H1 (cell line): ENCODE results near the gene ELOVL3. TPM values are rescaled to one million over a fixed set of nuclear protein-coding genes. Genes with fewer than 3 reads are reported as not detected.

Experiments used
- CTCF ChIA-PET: fragments of 300-600 bp; sonication (Branson Sonifier 250); formaldehyde crosslinking; loops from one replicate; lab custom pipeline; 2021; ENCODE audit not compliant: partially characterized antibody; lab: Charles Lee
- POLR2A ChIA-PET: fragments of 300-600 bp; sonication (Branson Sonifier 250); formaldehyde crosslinking; loops from one replicate; lab custom pipeline; 2021; ENCODE audit warnings: inconsistent platforms; ENCODE audit not compliant: partially characterized antibody; lab: Charles Lee
- DNase-seq, 2 experiments: peaks; one replicate each; pipeline versions ENCODE4 v3.0.0 to v3.0.0-alpha.2; 2010 to 2022; ENCODE audit warnings: low spot score in 2 of 2, low read depth in 1 of 2, mixed read lengths in 1 of 2
- FAIRE-seq: peaks from 2 replicates; lab custom pipeline; 2011; peaks lifted over from hg19 to GRCh38; lab: Jason Lieb, UNC
- H2AFZ ChIP-seq: 2 replicates; pipeline ENCODE4 v1.8.1; 2012; ENCODE audit warnings: low read length, inconsistent platforms
- H2AK5ac ChIP-seq: 2 replicates; pipeline ENCODE4 v1.6.1; 2013; ENCODE audit warnings: low read depth, low read length
- H2BK120ac ChIP-seq: replicated peaks from 2 replicates; pipeline ENCODE3; 2013; ENCODE audit warnings: low read depth, low read length, inconsistent platforms
- H2BK12ac ChIP-seq: 2 replicates; pipeline ENCODE4 v1.6.1; 2013; ENCODE audit warnings: low read depth, low read length
- H2BK15ac ChIP-seq: 2 replicates; pipeline ENCODE4 v1.6.1; 2013; ENCODE audit warnings: low read length
- H2BK20ac ChIP-seq: 2 replicates; pipeline ENCODE4 v1.6.1; 2013; ENCODE audit warnings: low read length
- H2BK5ac ChIP-seq: 2 replicates; pipeline ENCODE4 v1.6.1; 2013; ENCODE audit warnings: low read depth, low read length
- H3K14ac ChIP-seq: 2 replicates; pipeline ENCODE4 v1.6.1; 2013; ENCODE audit warnings: inconsistent platforms; ENCODE audit not compliant: insufficient read length
- H3K18ac ChIP-seq: 2 replicates; pipeline ENCODE4 v1.6.1; 2013; ENCODE audit warnings: low read length; ENCODE audit errors: extremely low read depth
- H3K23ac ChIP-seq: 2 replicates; pipeline ENCODE4 v1.6.1; 2013; ENCODE audit warnings: inconsistent platforms; ENCODE audit not compliant: insufficient read length
- H3K23me2 ChIP-seq: 2 replicates; pipeline ENCODE4 v1.6.1; 2013; ENCODE audit warnings: low read depth, low read length
- H3K27ac ChIP-seq: 2 replicates; pipeline ENCODE4 v1.6.1; 2011; ENCODE audit warnings: low read depth, low read length, inconsistent platforms
- H3K27me3 ChIP-seq, 4 experiments: replicated peaks in 1 of 4; 1 replicate in 1 of 4; 2 replicates in 3 of 4; pipeline versions ENCODE4 v1.6.1 to v1.8.1; 2011 to 2013; ENCODE audit warnings: low read length in 3 of 4, mild to moderate bottlenecking in 3 of 4, inconsistent platforms in 2 of 4, mixed read lengths in 2 of 4, moderate library complexity in 1 of 4; ENCODE audit not compliant: control insufficient read depth in 3 of 4, insufficient read depth in 3 of 4; ENCODE audit errors: extremely low read depth in 1 of 4
- H3K36me3 ChIP-seq, 4 experiments: 2 replicates each; pipeline versions ENCODE4 v1.6.1 to v1.8.1; 2011 to 2013; ENCODE audit warnings: mild to moderate bottlenecking in 4 of 4, low read length in 3 of 4, moderate library complexity in 2 of 4, control low read depth in 1 of 4, inconsistent platforms in 1 of 4; ENCODE audit not compliant: insufficient read depth in 4 of 4, control insufficient read depth in 2 of 4
- H3K4ac ChIP-seq: replicated peaks from 2 replicates; pipeline ENCODE3; 2013; ENCODE audit warnings: low read length, low read depth, mixed read lengths, inconsistent platforms; ENCODE audit not compliant: insufficient read length
- H3K4me1 ChIP-seq, 4 experiments: replicated peaks in 1 of 4; 1 replicate in 1 of 4; 2 replicates in 3 of 4; pipeline versions ENCODE4 v1.6.1 to v1.8.1; 2011 to 2013; ENCODE audit warnings: low read length in 3 of 4, inconsistent platforms in 2 of 4, mixed read lengths in 1 of 4; ENCODE audit not compliant: insufficient read depth in 4 of 4, control insufficient read depth in 3 of 4
- H3K4me2 ChIP-seq, 2 experiments: 2 replicates each; pipeline versions ENCODE4 v1.6.1 to v1.8.1; 2011 to 2013; ENCODE audit warnings: low read depth in 2 of 2, low read length in 2 of 2, control low read depth in 1 of 2, inconsistent platforms in 1 of 2, mild to moderate bottlenecking in 1 of 2; ENCODE audit not compliant: insufficient read depth in 1 of 2
- H3K4me3 ChIP-seq, 4 experiments: fragments of 200-600, 300-600 bp in 1 of 4; sonication (generic), shearing (Covaris generic), sonication (Bioruptor Twin) in 1 of 4; 2 replicates each; pipeline versions ENCODE4 v1.5.1 to v1.8.1; 2011 to 2016; ENCODE audit warnings: low read length in 4 of 4, low read depth in 3 of 4, control low read depth in 2 of 4, inconsistent platforms in 2 of 4, mild to moderate bottlenecking in 2 of 4, mixed read lengths in 1 of 4, moderate library complexity in 1 of 4; ENCODE audit not compliant: insufficient read depth in 2 of 4; ENCODE audit errors: extremely low read depth in 1 of 4
- H3K56ac ChIP-seq: replicated peaks from 2 replicates; pipeline ENCODE3; 2013; ENCODE audit warnings: low read depth, mild to moderate bottlenecking, mixed read lengths, low read length, inconsistent platforms; ENCODE audit not compliant: insufficient read length
- H3K79me1 ChIP-seq: 2 replicates; pipeline ENCODE4 v1.6.1; 2013; ENCODE audit warnings: low read depth, low read length, control low read depth
- H3K79me2 ChIP-seq, 2 experiments: 2 replicates each; pipeline versions ENCODE4 v1.6.1 to v1.8.1; 2012 to 2013; ENCODE audit warnings: low read length in 2 of 2, mild to moderate bottlenecking in 2 of 2, inconsistent platforms in 1 of 2; ENCODE audit not compliant: insufficient read depth in 2 of 2, control insufficient read depth in 1 of 2
- H3K9ac ChIP-seq, 4 experiments: replicated peaks in 1 of 4; 1 replicate in 1 of 4; 2 replicates in 3 of 4; pipeline versions ENCODE4 v1.6.1 to v1.8.1; 2011 to 2013; ENCODE audit warnings: low read depth in 3 of 4, low read length in 3 of 4, control low read depth in 2 of 4, mild to moderate bottlenecking in 2 of 4, moderate library complexity in 2 of 4, inconsistent platforms in 1 of 4; ENCODE audit errors: extremely low read depth in 1 of 4
- H3K9me3 ChIP-seq, 2 experiments: 2 replicates each; pipeline versions ENCODE4 v1.6.1 to v1.8.1; 2012 to 2013; ENCODE audit warnings: mild to moderate bottlenecking in 2 of 2, moderate library complexity in 2 of 2, control low read depth in 1 of 2, inconsistent platforms in 1 of 2, low read depth in 1 of 2, low read length in 1 of 2, mixed read lengths in 1 of 2; ENCODE audit not compliant: insufficient read depth in 2 of 2
- H4K20me1 ChIP-seq, 2 experiments: replicated peaks in 1 of 2; 2 replicates each; pipeline versions ENCODE3 to v1.8.1; 2011 to 2013; ENCODE audit warnings: inconsistent platforms in 2 of 2, low read length in 2 of 2, mild to moderate bottlenecking in 1 of 2; ENCODE audit not compliant: insufficient read depth in 2 of 2, control insufficient read depth in 1 of 2
- H4K5ac ChIP-seq: 2 replicates; pipeline ENCODE4 v1.6.1; 2013; ENCODE audit warnings: low read length, low read depth, mixed read lengths, inconsistent platforms; ENCODE audit not compliant: insufficient read length
- H4K8ac ChIP-seq: 2 replicates; pipeline ENCODE4 v1.8.0; 2013; ENCODE audit warnings: mild to moderate bottlenecking, moderate library complexity, low read length, inconsistent platforms; ENCODE audit not compliant: insufficient read depth; ENCODE audit errors: extremely low read depth
- H4K91ac ChIP-seq: replicated peaks from 2 replicates; pipeline ENCODE3; 2013; ENCODE audit warnings: low read length, mixed read lengths, inconsistent platforms; ENCODE audit not compliant: insufficient read length
- CBX8 ChIP-seq: fragments of 300-800, 300-1000 bp; sonication (generic); IDR thresholded peaks from 2 replicates; pipeline ENCODE4 v1.7.1; 2016; ENCODE audit warnings: low read depth, low read length, borderline replicate concordance
- CHD1 ChIP-seq: IDR thresholded peaks from 2 replicates; pipeline ENCODE4 v1.6.1; 2012; ENCODE audit warnings: low read depth, low read length, improper control_type of control experiment
- GABPA ChIP-seq: IDR thresholded peaks from 2 replicates; pipeline ENCODE4 v1.6.1; 2011; ENCODE audit warnings: mild to moderate bottlenecking, low read length, moderate library complexity, borderline replicate concordance; ENCODE audit not compliant: insufficient read depth
- JUN ChIP-seq: IDR thresholded peaks from 2 replicates; pipeline ENCODE4 v1.6.1; 2011; ENCODE audit warnings: low read depth, mild to moderate bottlenecking, improper control_type of control experiment, low read length
- KDM5A ChIP-seq: fragments of 200-600 bp; IDR thresholded peaks from 2 replicates; pipeline ENCODE4 v1.7.1; 2012; ENCODE audit warnings: mild to moderate bottlenecking, low read length, inconsistent platforms, mixed read lengths
- NANOG ChIP-seq: IDR thresholded peaks from 2 replicates; pipeline ENCODE4 v1.6.1; 2011; ENCODE audit warnings: low read length, low read depth, mild to moderate bottlenecking, inconsistent platforms; ENCODE audit not compliant: insufficient read depth, poor library complexity, severe bottlenecking
- POLR2A ChIP-seq, 2 experiments: IDR thresholded peaks; 1 replicate in 1 of 2; 2 replicates in 1 of 2; pipeline ENCODE4 v1.6.1; 2011; ENCODE audit warnings: low read depth in 2 of 2, low read length in 2 of 2, mild to moderate bottlenecking in 2 of 2; ENCODE audit errors: control extremely low read depth in 1 of 2
- RFX5 ChIP-seq: IDR thresholded peaks from 2 replicates; pipeline ENCODE4 v1.6.1; 2011; ENCODE audit warnings: low read depth, low read length, improper control_type of control experiment, borderline replicate concordance
- RNF2 ChIP-seq: fragments of 200-900, 300-1000 bp; sonication (generic); IDR thresholded peaks from 2 replicates; pipeline ENCODE4 v1.7.1; 2016; ENCODE audit warnings: borderline replicate concordance, low read depth, mild to moderate bottlenecking, antibody characterized with exemption, low read length; ENCODE audit not compliant: poor library complexity, severe bottlenecking; ENCODE audit errors: missing control alignments
- SP2 ChIP-seq: IDR thresholded peaks from 2 replicates; pipeline ENCODE4 v1.6.1; 2012; ENCODE audit warnings: mild to moderate bottlenecking, low read length, inconsistent platforms
- SUZ12 ChIP-seq: fragments of 200-600 bp; sonication (generic); IDR thresholded peaks from 2 replicates; pipeline ENCODE4 v1.6.1; 2012; ENCODE audit warnings: mild to moderate bottlenecking, inconsistent platforms, low read length, moderate library complexity, mixed read lengths
- WGBS, 2 experiments: shearing (Covaris generic) in 1 of 2; methylation state at CpG; one replicate each; pipeline versions ENCODE4 v1.1.6 to v1.1.7; 2013 to 2015; ENCODE audit warnings: low lambda C conversion rate in 2 of 2, mixed read lengths in 2 of 2, inconsistent platforms in 1 of 2, low coverage in 1 of 2, missing lambda C conversion rate in 1 of 2; ENCODE audit not compliant: insufficient replicate concordance in 2 of 2, insufficient coverage in 1 of 2, insufficient read length in 1 of 2; ENCODE audit errors: extremely low coverage in 1 of 2, missing lambda C conversion rate in 1 of 2; 5-methylcytosine and 5-hydroxymethylcytosine counted together
- polyA plus RNA-seq, 7 experiments: library from polyadenylated mRNA; depleted of rRNA in 3 of 7; stranded (reverse) in 5 of 7; unstranded in 2 of 7; fragments of >200 nt in 5 of 7; fragments of 200-250 nt in 2 of 7; gene quantifications; 1 replicate in 5 of 7; 2 replicates in 1 of 7; 4 replicates in 1 of 7; pipeline versions ENCODE4 v1.2.1 to v1.2.3, GENCODE V29; 2011 to 2013; ENCODE audit warnings: missing spikeins in 2 of 7, mixed read lengths in 2 of 7
- total RNA-seq: library from RNA; stranded (reverse); fragmentation: NEBNext Ultra II Directional; extraction: Animal tissue kit (Norgen Biotek cat#: 25700); gene quantifications from 2 replicates; pipeline ENCODE4 v1.2.1, GENCODE V29; 2021

Gene ELOVL3
- total and polyA plus RNA-seq, 2 of the 8 experiments (the other 6 are each of a cell fraction or from before 2014, with no cell fraction given): 0.27 TPM; not detected in 1

DNA sequence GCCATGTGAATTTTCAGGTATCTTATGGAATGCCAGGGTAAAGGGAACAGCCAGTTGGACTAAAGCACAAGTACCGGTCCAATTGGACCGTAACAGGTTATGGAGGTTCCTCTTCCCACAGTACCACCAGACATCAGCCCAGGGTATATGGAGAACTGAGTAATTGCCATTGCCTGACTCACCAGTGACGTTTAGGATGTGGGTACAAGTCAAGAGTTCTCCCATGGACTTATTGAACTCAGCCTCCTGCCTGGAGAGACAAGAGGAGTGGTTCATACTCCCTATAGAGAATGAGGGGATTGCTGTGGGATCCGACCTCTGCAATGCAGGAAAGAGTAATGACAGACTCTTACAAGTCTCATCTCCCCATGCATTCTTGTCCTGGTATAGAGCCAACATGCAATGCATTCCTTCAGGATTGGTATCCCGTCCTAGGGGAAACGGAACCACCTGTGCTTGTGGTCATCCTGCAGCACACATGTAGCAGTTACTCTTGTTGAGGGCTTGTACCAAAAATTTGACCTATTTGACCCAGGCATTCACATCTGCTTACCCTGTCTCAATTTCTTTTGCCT, 30.7 kb upstream of the ELOVL3 start:
- 84% methylated on average over 6 of the region's 6 CpGs; no CpG with 5 or more reads in 1 of the 2 experiments for WGBS, 2 experiments
- POLR2A ChIA-PET: no interaction called here
- FAIRE-seq: no peak

More for the DNA sequence above, 30.7 kb upstream of the ELOVL3 start:
- no peak overlapping the region for H4K91ac ChIP-seq
- H3K36me3 ChIP-seq: no peaks in the 10 kb centered on the region
- H3K4me1 ChIP-seq: no peaks in the 10 kb centered on the region
- no peak overlapping the region for H3K27ac ChIP-seq
- no peak for DNase-seq
- CTCF ChIA-PET: no interaction called here
- H4K8ac ChIP-seq: no peak overlapping the region
- H3K79me1 ChIP-seq: no peaks in the 10 kb centered on the region; the same call in 1 of the 2 replicates
- no peak overlapping the region for H3K14ac ChIP-seq
- H3K4me2 ChIP-seq: no peak overlapping the region
- no peak overlapping the region for H2BK5ac ChIP-seq
- no peak overlapping the region for H2BK12ac ChIP-seq
- no peak overlapping the region for H2AK5ac ChIP-seq
- peaks cover 16 to 18% of the 10 kb centered on the region in 2 experiments for H3K9me3 ChIP-seq
- no peak overlapping the region for H3K18ac ChIP-seq
- H4K20me1 ChIP-seq: no peaks in the 10 kb centered on the region
- H2BK15ac ChIP-seq: no peak overlapping the region
- H3K9ac ChIP-seq: no peak overlapping the region
- H2BK20ac ChIP-seq: no peak overlapping the region
- no peak overlapping the region for H3K4me3 ChIP-seq
- H3K4ac ChIP-seq: no peak overlapping the region
- H3K27me3 ChIP-seq: no peaks in the 10 kb centered on the region; a peak in 1 of 7 replicates
- TF ChIP-seq SP2 (no peak), CBX8 (no peak), KDM5A (no peak), SUZ12 (no peak), JUN (no peak), RNF2 (no peak), RFX5 (no peak), NANOG (no peak), GABPA (no peak), CHD1 (no peak), POLR2A (IDR thresholded peaks at IDR 0.05; ENCODE audit: control extremely low read depth in 1 of 2, low read depth in 2 of 2, low read length in 2 of 2) (no peak)
- H3K79me2 ChIP-seq: no peaks in the 10 kb centered on the region
- no peak overlapping the region for H3K23ac ChIP-seq
- no peak overlapping the region for H2BK120ac ChIP-seq
- no peak overlapping the region for H2AFZ ChIP-seq
- H3K23me2 ChIP-seq: no peaks in the 10 kb centered on the region
- no peak overlapping the region for H4K5ac ChIP-seq
- no peak overlapping the region for H3K56ac ChIP-seq
